NT2/D1 (cell line): Measurements from ENCODE around the gene LRRC41.

Experiments used
- DNase-seq: peaks from one replicate; pipeline ENCODE4 v3.0.0-alpha.2; 2011; ENCODE audit warnings: low read depth, low spot score
- H3K27me3 ChIP-seq: 2 replicates; pipeline ENCODE4 v1.6.0; 2011; ENCODE audit warnings: mild to moderate bottlenecking; ENCODE audit not compliant: insufficient read length, insufficient read depth
- H3K36me3 ChIP-seq: 2 replicates; pipeline ENCODE4 v1.6.1; 2011; ENCODE audit warnings: mild to moderate bottlenecking, low read length, mixed read lengths; ENCODE audit not compliant: insufficient read depth, insufficient read length
- H3K4me1 ChIP-seq: 2 replicates; pipeline ENCODE4 v1.5.1; 2011; ENCODE audit not compliant: insufficient read depth, insufficient read length
- H3K4me3 ChIP-seq: 2 replicates; pipeline ENCODE4 v1.5.1; 2011; ENCODE audit warnings: low read depth; ENCODE audit not compliant: insufficient read length
- H3K9ac ChIP-seq: 2 replicates; pipeline ENCODE4 v1.6.0; 2011; ENCODE audit warnings: low read depth; ENCODE audit not compliant: insufficient read length
- H3K9me3 ChIP-seq: 2 replicates; pipeline ENCODE4 v1.5.1; 2011; ENCODE audit warnings: mild to moderate bottlenecking, low read length; ENCODE audit not compliant: insufficient read depth
- SUZ12 ChIP-seq: IDR thresholded peaks from 2 replicates; pipeline ENCODE4 v1.6.1; 2011; ENCODE audit not compliant: insufficient read length, insufficient read depth; ENCODE audit errors: extremely low read depth
- YY1 ChIP-seq: IDR thresholded peaks from 2 replicates; pipeline ENCODE4 v1.6.1; 2011; ENCODE audit not compliant: insufficient read length, insufficient read depth
- ZNF274 ChIP-seq: IDR thresholded peaks from 2 replicates; pipeline ENCODE4 v1.6.1; 2011; ENCODE audit warnings: mild to moderate bottlenecking, low read depth, low read length

The LRRC41 gene, protein sequence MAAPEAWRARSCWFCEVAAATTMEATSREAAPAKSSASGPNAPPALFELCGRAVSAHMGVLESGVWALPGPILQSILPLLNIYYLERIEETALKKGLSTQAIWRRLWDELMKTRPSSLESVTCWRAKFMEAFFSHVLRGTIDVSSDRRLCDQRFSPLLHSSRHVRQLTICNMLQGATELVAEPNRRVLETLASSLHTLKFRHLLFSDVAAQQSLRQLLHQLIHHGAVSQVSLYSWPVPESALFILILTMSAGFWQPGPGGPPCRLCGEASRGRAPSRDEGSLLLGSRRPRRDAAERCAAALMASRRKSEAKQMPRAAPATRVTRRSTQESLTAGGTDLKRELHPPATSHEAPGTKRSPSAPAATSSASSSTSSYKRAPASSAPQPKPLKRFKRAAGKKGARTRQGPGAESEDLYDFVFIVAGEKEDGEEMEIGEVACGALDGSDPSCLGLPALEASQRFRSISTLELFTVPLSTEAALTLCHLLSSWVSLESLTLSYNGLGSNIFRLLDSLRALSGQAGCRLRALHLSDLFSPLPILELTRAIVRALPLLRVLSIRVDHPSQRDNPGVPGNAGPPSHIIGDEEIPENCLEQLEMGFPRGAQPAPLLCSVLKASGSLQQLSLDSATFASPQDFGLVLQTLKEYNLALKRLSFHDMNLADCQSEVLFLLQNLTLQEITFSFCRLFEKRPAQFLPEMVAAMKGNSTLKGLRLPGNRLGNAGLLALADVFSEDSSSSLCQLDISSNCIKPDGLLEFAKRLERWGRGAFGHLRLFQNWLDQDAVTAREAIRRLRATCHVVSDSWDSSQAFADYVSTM

GRCh38 chr1:46303038-46303871 lies at the start of gene LRRC41, which contains the start of gene UQCRH:
LRRC41 (minus strand) TSS chr1:46303616; CDS start chr1:46303322, 294 bp downstream.
UQCRH (plus strand) TSS chr1:46303698; CDS start chr1:46303767, 69 bp downstream.
- TF ChIP-seq YY1 (peak; percentile 100), ZNF274 (no peak)
- peaks cover 43% of the 10 kb centered on the region for H3K36me3 ChIP-seq
- no peaks in the 10 kb centered on the region for H3K9me3 ChIP-seq
- H3K4me3 ChIP-seq, result peak within 1 kb of the TSS; percentile 98
- H3K4me1 ChIP-seq, result peaks cover 16% of the 10 kb centered on the region
- no peaks in the 10 kb centered on the region for H3K27me3 ChIP-seq
- peak within 1 kb of the TSS; percentile 100 for H3K9ac ChIP-seq
- DNase-seq, result peak; percentile 99

DNA sequence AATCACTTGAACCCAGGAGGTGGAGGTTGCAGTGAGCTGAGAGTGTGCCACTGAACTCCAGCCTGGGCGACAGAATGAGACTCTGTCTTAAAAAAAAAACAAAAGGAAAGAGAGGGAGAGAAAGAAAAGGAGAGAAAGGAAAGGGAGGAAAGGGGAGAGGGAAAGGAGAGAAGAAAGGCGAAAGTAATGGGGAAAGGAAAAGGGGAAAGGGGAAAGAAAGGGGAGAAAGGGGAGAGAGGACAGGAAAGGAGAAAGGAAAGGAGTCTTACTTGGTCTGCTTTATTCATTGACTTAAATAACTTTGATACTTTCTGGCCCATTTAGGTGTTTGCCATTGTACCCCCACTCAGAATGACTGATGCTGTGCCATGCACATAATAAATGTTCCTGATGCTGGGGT lies 48.9 kb upstream of the LRRC41 start:
- no peak overlapping the region for H3K9ac ChIP-seq
- H3K27me3 ChIP-seq, result no peaks in the 10 kb centered on the region
- DNase-seq, result no peak
- TF ChIP-seq ZNF274 (no peak), SUZ12 (no peak), YY1 (no peak)
- peaks cover 92% of the 10 kb centered on the region for H3K36me3 ChIP-seq
- H3K9me3 ChIP-seq, result no peaks in the 10 kb centered on the region
- H3K4me1 ChIP-seq, result no peaks in the 10 kb centered on the region
- no peak overlapping the region for H3K4me3 ChIP-seq

DNA sequence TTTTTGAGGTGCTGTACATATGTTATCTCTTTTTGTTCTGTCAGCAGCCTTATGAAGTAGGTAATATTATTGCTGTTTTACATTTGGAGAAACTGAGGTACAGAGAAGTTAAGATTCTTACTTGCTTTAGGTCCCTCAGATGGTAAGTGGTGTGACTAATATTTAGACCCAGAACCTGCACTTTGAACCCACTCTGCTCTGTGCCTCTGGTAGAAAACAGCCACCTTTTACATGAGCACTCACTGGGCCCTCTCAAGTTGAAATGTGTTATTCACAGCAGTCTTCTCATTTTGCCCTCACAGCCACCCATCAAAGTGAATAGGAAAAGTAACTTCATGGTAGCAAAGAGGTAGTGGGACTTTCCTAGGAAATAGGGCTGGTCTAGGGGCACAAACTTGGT lies 41.9 kb upstream of the LRRC41 start:
- H3K36me3 ChIP-seq, result peaks cover 82% of the 10 kb centered on the region
- no peak overlapping the region for H3K9ac ChIP-seq

GRCh38 chr1:46344481-46344880 lies 41.1 kb upstream of the LRRC41 start:
- Histone ChIP-seq H3K4me1 (peaks cover 18% of the 10 kb centered on the region), H3K27me3 (no peaks in the 10 kb centered on the region), H3K4me3 (no peak overlapping the region), H3K9me3 (no peaks in the 10 kb centered on the region), H3K9ac (no peak overlapping the region), H3K36me3 (peaks cover 74% of the 10 kb centered on the region)
- TF ChIP-seq ZNF274 (no peak), YY1 (no peak), SUZ12 (no peak)
- DNase-seq, result no peak

More for the DNA sequence above, 41.9 kb upstream of the LRRC41 start:
- no peak for DNase-seq
- peaks cover 18% of the 10 kb centered on the region for H3K4me1 ChIP-seq
- no peak for TF ChIP-seq ZNF274
- no peak for TF ChIP-seq SUZ12
- TF ChIP-seq YY1, result no peak
- H3K27me3 ChIP-seq, result no peaks in the 10 kb centered on the region
- no peak overlapping the region for H3K4me3 ChIP-seq
- no peaks in the 10 kb centered on the region for H3K9me3 ChIP-seq

DNA sequence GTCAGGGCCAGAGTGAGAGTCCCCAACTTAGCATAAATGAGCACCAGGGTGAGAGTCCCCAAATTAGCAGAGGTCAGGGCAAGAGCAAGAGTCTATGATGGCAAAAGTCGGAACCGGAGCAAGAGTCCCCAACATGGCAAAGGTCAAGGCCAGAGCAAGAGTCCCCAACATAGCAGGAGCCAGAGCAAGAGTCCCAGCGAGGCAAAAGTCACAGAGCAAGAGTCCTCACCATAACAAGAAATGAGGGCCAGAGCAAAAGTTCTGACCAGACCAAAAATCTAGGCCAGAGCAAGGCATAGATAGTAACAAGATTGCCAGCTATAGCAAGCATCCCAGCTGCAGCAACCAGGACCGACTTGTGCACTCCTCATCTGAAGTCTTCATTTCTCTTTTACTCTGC lies 40.3 kb upstream of the LRRC41 start:
- no peak overlapping the region for H3K4me3 ChIP-seq
- no peaks in the 10 kb centered on the region for H3K27me3 ChIP-seq
- TF ChIP-seq YY1 (no peak), SUZ12 (no peak), ZNF274 (no peak)
- H3K36me3 ChIP-seq, result peaks cover 68% of the 10 kb centered on the region
- H3K9ac ChIP-seq, result no peak overlapping the region
- H3K4me1 ChIP-seq, result peaks cover 18% of the 10 kb centered on the region
- no peak for DNase-seq
- H3K9me3 ChIP-seq, result no peaks in the 10 kb centered on the region

DNA sequence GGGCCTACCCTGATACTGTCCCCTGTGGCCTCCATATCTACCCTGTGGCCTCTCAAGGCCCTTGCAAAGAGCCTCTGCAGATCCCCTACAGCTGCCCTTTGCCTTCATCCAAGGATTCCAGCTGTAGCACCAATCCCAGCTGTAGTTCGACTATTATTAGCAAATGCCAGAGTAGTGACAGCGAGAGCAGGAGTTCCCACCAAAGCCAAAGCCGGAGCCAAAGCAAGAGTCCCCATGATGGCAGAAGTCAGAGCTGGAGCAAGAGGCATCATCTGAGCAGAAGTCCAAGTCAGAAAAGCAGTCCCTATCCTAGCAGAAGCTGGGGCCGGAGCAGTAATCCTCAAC lies 39.9 kb upstream of the LRRC41 start:
- H3K4me3 ChIP-seq, result no peak overlapping the region
- H3K4me1 ChIP-seq, result peaks cover 18% of the 10 kb centered on the region
- no peaks in the 10 kb centered on the region for H3K27me3 ChIP-seq
- DNase-seq, result no peak
- no peaks in the 10 kb centered on the region for H3K9me3 ChIP-seq
- peaks cover 64% of the 10 kb centered on the region for H3K36me3 ChIP-seq
- TF ChIP-seq ZNF274 (no peak), SUZ12 (no peak), YY1 (no peak)
- no peak overlapping the region for H3K9ac ChIP-seq

GRCh38 chr1:46342677-46343350 lies 39.4 kb upstream of the LRRC41 start:
- TF ChIP-seq SUZ12 (no peak), ZNF274 (no peak), YY1 (no peak)
- Histone ChIP-seq H3K4me1 (peaks cover 18% of the 10 kb centered on the region), H3K36me3 (peaks cover 59% of the 10 kb centered on the region), H3K4me3 (no peak overlapping the region), H3K9ac (no peak overlapping the region), H3K27me3 (no peaks in the 10 kb centered on the region), H3K9me3 (no peaks in the 10 kb centered on the region)
- no peak for DNase-seq
